NCI-H1436 (cell line): ENCODE measurements around the gene LGR4.

ENCODE experiments used
- DNase-seq: peaks from one replicate; lab custom pipeline; 2025; lab: John Stamatoyannopoulos, UW

LGR4 gene

DNA sequence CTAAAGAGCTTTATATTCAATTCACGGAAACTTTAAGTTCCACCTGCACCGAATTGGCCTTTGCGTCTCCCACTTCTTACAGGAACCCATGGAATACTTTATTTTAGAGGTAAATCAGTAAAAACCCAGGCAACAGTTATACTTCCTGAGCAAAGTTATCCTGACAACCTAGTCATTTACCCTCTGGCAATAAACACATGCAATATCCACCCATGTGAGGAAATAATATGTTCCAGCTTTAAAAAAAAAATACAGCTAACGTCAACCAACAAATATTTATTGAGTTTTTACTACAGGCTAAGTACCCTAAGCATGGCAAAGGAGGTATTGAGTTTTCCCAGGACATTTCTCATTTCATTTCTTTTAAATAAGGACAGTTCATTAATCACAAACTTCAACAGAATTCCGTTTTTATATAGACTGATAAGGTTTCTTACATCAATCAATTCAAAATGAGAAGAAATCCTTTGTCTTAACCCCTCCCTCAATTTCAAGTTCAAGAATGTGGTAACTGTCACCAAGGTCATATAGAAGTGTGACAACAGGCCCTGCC is 71.2 kb downstream of the LGR4 start:
- no peak for DNase-seq

DNA sequence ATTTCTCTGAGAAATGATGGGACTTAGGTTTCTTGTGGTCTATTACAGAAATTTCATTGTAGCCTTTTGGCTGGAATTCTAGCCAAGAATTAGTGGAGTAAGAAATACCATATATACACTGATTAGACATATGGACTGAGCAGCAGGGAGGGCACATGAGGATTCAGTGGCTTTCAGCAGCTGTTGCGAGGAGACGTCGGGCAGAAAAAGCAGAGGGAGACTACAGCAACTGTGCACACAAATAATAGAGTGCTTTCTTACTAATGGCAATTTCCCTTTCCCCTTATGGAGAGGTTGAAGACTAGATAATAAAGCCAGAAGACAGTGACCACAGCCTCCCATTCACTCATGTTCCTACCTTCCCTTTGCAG is 74.2 kb downstream of the LGR4 start:
- no peak for DNase-seq

DNA sequence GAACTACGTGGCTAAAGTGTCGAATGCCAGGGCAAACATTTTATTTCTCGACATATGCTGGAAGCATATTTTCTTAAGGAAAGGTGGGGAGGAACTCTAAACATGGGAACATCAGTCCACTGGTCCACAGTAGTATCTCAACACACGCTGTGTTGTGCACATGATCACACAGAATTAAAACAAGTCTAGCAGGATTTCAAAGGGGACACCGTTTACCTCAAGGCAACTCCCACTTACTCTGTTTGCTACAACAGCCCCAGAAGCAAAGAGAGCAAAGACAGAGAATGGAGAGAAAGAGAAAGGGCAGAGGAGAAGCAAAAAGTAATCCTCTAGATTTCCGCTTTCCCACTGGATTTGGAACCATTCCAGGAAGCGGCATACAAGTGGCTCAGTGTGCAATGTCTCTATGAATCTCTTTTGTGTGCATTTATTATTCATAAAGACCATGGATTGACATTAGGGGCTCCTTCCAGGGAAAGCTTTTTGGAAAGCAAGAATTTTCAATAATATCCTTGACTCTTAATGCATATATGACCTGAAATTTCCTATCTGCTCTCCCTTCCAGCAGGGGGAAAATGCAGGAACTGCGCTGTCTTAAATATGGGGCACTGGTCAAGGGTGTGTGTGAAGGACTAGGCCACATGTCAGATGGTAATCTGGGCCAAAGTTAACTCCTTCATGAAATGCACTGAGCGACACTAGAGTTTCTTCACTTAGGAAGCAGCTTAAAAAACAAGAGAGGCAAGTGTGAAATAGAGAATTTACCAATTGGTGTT is 74.8 kb downstream of the LGR4 start:
- no peak for DNase-seq

DNA sequence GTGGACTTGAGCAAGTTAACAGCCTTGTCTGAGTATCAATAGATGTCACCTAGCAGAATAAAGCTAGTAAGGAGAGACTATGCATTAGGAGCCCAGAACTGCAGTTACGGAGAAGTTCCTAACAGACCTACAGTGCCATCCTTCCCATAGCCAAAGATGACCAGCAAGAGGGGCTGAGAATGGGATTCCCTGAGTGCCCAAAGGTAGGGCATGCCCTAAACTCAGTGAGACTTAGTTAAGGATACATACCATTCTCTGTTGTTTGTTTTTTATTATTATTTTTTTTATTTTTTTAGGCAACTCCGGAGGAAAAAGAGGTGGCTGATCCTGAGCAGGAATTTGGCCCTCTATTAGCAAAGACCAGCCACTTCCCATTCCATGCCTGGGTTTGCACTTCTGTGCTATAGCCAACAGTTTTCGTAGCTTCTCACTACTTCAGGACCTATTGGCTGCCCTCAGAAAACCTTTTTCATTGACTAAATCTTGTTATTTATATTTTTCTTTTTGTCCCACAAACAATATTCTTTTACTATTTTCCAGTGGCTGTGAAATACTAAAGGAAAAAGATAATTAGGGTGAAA is 76.2 kb downstream of the LGR4 start:
- DNase-seq = no peak

DNA sequence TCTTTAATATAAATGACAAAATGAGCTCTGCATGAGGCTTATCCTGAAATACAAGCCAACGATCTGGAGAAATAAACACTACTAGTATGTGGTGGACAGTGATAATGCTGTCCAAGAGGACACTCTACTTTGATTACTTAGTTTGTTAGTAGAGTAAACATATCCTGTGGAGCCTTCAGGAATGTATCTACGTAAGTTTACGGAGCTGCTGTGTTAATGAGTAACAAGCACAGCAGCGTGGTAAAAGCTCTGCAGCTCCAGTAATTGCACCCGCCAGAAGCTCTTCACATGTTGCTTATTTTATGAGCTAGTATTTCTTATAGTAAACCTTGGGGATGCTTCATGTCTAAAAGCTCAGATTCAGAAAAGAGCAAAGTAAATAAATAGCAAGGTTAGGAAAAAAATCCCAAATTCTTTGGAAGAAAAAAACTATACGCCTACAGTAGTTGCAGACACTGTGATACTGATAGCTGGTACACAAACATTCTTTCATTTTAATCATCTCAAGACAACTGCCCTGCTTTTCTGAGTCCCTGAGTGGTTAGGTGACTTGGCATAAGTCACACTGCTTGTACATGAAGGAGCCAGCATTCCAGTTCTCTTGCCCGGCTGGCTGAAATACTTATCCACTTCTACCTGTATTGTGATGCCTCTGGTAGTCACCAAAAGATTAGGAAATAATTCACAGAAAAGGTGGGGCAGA is 76.9 kb downstream of the LGR4 start:
- DNase-seq = no peak

DNA sequence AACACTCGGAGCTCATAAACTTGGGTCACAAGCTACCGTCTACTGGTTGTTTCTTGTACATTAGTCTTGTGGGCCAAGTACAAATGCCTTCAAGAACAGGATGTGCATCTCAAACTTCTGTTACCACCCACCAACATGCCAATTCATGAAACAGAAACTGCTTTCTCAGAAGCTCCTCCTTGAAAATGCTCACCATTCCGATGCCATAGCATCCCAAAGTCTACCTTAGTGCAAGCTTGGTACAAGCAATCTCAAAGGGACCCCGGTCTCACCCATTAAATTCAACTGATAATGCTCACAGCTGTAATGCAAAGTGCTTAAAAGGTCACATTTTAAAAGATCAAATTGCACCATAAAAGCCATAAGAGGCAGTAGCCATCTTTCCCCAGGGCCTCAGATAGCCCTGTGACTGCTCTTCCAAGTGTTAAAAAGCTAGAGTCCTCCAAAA is 77.8 kb downstream of the LGR4 start:
- no peak for DNase-seq

DNA sequence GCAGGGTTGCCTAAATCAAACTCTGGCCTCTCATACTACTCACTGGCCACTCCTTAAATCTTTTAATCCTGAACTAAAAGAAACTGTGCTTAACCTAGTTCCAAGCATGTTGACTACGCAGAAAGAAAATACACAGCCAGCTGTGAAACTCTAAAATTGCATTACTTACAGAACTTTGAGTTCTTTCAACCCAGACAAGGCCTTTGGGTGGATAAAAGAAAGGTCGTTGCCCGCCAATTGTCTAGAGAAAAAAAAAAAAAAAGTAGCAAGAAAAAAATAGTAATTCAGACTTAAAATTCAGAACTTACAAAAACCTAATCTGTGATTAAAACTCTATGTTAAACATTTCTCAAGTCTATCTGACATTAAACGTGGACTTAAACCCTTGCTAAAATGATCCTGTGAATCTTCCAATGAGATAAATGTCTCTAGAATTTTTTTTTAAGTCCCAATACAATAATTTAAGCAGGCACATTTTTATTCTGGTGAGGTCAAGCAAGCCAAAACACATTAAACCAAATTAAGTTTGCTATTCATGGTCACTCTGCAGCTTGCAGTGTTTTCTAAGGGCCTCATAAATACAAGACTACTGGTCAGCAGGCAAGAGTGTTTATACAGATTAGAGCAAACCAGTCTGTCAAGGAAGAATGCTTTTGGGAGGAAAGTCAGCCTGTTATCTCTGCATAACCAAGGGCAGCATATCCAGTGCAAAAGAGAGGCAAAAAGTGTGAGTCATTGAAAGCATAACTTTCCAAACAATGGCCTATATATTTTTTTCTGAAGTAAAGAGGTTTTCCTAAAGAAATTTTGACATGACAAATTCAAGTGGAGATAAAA is 80.1 kb downstream of the LGR4 start:
- no peak for DNase-seq

DNA sequence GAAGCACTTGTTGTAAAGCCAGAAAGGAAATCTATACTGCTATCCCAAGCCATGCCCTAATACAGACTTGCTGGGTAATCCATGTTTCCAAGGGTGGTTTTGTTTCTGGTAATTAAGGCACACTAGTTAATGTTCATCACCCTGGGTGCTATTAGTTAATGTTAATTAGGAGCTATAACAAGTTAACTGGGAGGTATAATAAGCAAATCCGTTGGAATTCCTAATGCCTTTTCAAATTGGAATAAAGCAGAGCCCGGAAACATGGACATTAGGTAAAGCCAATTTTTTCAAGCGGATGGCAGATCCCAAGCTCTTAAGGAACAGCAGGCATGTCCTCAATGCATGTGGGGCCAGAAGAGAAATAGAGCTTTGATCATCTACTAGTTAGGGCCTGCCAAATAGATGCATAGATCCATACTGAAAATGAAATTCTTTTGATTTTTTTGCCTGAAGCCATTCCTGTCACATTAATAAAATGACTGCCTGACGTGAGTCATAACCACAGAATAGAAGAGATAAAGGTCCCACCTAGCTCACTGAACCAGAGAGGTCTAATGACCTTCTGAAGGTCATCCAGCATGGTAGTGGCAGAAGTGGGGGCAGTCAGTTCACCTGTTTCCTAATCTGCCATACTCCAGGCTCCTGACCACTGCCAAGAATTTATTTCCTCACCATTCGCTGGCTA is 81.1 kb downstream of the LGR4 start:
- DNase-seq = no peak

DNA sequence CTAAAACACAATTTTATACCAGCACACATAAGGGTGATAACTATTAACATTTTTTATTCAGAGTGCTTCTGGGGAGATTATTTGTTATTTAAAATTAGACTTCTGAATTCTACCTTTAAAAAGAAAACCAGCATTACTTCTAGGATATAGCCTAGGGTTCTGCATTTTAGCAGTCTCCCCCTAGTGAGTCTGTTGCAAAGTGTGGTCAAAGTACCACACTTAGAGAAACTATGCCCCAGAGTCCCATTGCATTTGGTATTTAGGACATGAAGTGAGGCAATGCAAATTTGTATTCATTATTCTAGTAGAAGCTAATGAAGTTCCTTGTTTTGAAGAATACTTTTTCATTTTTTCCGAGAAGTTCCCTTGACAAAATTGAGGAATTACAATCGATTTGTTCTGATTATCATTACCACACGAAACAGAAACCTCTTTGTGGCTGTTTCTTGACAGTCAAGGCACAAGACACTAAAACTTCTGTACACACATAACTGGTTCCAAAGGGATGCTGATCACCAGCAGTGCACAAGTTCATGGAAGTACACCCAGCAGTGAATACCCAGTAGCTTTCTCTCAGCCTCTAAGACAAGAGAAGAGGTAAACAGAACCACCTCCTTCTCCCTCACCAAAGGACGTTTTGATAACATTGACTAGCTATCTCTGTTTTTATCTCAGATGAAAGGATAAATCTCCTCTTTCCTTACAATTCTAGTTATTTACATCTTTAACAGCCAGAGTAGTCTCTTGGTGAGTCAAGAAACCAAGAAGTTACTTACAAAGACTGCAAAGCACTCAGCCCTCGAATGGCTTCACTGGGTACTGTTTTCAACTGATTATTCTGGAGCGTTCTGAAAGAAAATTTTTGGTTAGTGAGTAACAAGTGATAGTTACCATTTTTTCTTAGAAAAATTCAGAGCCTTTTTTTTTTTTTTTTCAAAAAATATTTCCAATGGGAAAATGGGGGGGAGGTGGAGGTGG is 82.0 kb downstream of the LGR4 start:
- DNase-seq = no peak

DNA sequence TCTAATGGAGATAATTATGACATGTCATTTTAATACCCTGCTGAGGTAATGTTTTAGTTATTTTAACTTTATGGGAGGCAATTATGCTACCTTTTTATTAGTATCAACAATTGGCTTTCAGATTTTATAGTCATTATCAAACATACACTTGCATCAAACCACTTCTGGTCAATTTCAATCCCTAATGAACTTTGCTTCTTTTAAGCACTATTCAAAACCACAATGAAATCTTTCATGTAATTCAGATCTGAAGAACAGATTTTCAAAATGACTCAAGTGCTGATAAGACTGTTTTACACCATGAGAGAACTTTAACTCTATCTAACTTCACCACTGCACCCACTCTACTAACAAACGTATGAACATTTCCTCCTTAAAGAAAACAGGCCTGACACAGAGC is 83.7 kb downstream of the LGR4 start:
- no peak for DNase-seq

DNA sequence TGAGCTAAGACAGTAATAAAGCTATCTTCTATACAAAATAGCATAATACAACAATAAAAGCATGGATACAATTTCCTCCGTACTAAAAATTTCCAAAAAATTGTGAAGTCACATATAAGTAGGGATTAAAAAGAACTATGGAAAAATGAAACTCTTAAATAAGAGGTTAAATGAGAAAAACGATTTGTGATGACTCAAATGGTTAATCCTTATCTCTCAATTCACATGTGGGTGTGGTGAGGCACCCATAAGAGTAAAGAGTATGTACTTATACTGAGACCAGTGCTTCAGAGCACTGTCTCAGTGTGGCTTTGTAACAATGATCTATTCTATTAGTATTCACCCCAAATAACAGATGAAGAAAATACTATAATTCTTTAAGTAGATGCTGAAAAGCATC is 84.6 kb downstream of the LGR4 start:
- no peak for DNase-seq

DNA sequence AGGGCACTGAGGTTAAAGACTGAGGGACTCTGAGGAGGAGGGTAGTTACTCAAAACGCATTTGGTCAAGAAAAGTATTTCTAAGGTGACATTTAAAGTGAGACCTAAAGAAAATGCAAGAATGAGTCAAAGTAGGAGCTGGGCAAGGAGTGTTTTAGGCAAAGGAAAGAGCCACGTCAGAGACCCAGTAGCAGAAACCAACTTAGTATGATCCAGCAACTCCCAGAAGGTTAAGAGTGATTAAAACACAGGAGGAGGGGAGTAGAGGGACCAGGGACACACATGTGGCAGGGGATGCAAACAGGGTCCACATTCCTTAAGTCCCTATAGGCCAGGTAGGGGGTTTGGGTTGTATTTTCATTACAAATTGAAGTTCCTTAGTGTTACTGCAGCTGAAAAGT is 85.2 kb downstream of the LGR4 start:
- DNase-seq = no peak

DNA sequence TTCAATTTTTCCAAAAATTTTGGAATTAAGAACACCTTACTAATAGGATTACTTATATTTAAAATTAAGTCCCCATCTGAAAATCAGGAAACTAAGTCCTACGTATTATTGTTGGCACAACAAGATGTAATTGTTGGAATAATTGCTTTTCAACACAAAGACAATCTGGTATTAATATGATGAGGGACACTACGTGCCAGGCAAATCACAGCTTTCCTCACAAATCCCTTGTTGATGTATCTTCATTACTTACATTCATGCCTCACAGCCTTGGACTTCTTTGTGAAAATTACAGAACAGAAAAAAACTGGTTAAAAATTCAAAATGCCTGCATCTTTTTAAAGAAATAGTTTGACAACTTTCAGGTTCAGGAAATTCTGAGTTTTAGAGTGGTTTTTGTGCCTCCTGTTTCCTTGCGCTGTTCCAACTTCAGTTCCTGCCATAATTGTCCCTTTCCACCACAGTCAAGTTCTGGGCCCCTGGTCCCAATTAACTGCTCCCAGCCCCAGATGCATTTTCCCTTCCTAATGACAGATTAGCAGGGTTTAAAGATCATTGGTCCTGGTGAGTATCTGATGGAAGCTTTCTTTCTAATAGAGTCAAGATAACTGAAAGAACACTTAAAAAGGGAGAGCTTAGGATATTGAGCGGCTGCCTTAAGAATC is 86.3 kb downstream of the LGR4 start:
- DNase-seq = no peak

DNA sequence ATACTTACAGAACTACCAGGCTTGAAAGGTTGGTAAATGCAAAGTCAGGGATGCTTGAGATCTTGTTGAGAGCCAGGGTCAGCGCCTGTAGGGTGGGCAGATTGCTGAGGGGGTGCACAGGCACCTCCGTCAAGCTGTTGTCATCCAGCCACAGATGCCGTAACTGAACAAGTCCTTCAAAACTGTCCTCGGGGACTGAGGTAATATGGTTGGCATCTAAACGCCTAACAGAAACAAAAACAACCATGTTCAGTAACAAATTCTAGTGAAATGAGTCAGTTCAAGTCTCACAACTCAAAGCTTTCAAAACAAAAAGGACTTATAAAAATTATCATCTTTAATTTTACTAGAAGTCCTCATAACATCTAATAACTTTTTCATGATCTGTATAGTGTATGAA is 87.3 kb downstream of the LGR4 start:
- DNase-seq = no peak

DNA sequence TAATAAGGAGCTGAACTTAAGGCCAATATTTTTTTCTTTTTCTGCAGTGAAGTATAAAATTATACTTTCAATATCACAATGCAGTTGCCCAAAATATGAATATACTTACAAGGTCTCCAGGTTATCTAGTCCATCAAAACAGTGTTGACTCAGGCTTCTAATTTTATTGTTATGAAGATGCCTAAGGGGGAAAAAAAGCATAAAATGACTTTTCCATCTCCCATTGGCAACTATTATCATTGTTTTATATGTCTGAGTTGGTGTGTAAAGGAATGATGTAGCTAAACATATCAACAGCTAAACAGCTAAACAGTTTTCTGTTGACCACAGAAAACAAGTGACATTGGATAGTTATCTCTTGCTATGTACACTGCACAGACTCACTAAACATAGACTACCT is 88.4 kb downstream of the LGR4 start:
- no peak for DNase-seq

DNA sequence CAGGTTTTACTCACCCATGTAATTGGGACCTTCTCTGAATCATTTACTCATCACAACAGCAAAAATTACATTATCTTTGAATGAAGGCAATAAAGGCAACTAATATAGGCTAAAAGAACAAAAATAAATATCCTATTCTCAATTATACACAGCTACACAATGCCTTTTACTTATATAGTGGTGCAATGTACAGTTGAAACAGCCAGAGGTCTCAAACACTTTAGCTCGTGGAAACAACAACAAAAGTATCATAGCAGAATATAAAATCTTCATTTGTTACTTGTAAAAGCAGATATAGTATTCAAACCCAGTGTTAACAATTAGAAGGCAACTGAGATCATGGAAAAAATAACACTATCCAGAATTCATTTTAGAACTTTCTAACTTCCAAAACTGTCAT is 88.9 kb downstream of the LGR4 start:
- no peak for DNase-seq

DNA sequence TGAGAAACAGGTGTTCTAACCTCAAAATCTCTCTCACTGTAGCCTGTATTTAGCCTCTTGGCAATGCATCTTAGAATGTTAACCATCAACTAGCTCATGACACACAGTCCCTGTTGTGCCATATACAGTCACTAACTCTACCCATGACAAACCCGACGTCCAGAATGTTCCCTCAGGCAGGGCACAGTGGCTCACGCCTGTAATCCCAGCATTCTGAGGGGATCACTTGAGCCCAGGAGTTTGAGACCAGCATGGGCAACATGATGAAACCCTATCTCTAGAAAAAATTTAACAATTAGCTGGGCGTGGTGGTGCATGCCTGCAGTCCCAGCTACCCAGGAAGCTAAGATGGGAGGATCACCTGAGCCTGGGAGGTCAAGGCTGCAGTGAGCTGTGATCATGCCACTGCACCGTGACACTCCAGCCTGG is 91.3 kb downstream of the LGR4 start:
- no peak for DNase-seq

DNA sequence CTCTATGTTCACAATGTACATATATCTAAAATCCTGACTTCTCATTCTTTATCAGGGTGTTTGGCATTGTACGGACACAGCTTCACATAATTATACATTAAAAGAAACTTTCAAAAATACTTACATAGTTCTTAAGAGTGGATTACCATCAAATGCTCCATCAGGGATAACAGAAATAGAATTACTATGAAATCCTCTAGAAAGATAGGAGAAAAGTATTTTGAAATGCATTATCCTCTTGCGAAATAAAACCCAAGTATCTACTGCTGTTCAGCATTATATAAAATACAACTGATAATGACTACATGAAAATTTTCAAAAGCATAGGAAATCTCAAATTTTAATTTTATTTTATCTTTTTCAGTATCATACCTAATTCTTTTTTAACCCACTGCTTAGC is 91.8 kb downstream of the LGR4 start:
- no peak for DNase-seq

DNA sequence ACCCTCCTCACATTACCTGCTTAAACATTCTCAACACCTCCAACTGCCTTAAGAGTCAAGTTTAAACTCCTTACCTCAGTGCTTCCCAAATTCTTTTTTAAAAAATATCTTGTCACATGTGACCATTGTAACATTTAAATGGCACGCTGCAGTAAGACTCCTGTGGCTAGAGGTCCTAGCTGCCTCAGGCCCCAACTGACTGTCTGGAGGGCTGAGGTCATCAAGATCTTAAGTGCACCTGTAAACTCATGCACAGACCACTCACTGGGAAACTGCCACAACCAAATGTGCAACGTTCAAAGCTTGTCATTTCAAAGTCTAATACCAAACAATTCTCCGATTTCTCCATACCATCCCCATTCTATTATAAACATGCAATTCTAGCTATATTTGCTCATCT is 93.1 kb downstream of the LGR4 start:
- DNase-seq = no peak

DNA sequence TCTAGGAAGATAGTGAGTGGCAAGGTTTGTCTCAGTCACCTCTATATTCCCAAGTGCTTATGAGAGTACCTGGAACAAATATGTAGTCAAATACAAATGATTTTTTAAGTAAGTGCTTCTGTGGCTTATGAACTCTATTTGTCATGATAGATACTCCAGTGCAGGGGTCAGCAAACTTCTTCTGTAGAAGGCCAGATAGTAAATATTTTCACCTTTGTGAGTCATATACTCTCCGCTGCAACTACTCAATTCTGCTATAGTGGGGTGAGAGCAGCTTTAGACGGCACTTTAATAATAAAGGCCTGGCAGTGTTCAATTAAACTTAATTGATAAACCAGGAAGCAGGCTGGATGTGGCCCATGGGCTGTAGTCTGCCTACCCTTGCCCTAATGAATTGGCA is 97.2 kb downstream of the LGR4 start:
- DNase-seq = no peak
